ENCODE results near the gene CLCN4.
A peak's percentile ranks its signal among the peaks of the same experiment; 100 is the strongest.

Gene CLCN4

DNA sequence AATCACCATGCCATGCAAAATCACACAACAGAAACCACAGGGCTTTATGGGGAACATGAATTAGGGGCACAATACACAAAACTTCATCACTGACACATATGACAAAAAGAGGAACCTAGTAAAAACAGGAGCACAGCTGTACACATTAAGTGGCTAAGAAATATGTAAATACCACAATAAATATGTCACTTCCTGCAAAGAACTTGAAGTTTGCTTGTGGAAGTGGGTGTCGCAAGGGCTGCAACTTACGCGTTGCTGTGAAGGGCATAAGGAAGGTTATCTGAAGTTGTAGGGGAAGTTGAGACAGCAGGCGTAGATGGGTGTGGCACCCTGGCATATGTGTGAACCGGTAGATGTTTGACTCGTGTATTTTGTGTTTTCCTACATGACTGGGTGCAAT is 42.4 kb downstream of the CLCN4 start:
- DNase-seq = peak; percentile 6 to 68

DNA sequence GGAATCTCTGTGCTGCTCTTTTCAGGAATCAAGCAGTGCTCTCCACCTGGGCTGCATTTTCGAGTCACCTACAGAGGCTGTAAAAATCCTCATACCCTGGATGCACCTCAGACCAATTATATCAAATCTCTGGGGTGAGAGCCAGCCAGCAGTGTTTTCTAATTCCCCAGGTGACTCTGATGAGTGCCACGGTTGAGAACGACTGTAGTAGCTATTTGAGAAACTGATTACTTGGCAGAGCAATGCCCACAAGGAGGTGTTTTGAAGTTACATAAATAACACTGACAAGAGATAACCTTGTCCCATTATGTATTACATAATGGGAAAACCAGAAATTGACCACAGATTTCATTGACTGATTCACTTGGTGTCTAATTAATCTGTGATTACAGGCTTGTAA is 46.8 kb downstream of the CLCN4 start:
- no peak for DNase-seq

- DNase-seq = no peak
Observed at GRCh38 chrX:10206317-10206716, 49.5 kb downstream of the CLCN4 start.

- no peak for DNase-seq
Observed at GRCh38 chrX:10208281-10208856, 51.6 kb downstream of the CLCN4 start.

DNA sequence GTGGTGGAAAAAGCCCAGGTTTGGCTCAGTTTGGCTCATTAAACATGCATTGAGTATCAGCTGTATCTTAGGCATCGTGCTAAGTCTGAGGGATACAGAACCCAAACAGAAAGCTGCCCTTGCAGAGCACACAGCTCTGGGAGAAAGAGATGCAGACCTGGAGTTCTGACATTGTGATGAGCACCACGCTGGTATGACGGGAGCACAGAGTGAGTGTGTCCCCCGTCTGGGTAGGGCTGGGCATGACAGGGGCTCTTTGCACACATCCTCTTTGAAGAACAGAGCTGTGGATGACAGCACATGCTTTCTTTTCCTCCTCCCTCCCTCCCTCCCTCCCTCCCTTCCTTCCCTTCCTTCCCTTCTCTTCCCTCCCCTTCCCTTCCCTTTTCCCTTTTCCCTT is 52.2 kb downstream of the CLCN4 start:
- DNase-seq = no peak

GRCh38 chrX:10212395-10212794 is 55.6 kb downstream of the CLCN4 start:
- DNase-seq = no peak

DNA sequence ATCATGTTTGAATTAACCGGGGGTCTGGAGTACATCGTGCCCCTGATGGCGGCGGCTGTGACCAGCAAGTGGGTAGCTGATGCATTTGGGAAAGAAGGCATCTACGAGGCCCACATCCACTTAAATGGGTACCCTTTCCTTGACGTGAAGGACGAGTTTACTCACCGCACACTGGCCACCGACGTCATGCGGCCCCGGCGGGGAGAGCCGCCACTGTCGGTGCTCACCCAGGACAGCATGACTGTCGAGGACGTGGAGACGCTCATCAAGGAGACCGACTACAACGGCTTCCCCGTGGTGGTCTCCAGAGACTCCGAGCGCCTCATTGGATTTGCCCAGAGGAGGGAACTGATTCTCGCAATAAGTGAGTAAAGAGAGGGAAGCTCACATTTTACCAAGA is 56.9 kb downstream of the CLCN4 start:
- DNase-seq = no peak

DNA sequence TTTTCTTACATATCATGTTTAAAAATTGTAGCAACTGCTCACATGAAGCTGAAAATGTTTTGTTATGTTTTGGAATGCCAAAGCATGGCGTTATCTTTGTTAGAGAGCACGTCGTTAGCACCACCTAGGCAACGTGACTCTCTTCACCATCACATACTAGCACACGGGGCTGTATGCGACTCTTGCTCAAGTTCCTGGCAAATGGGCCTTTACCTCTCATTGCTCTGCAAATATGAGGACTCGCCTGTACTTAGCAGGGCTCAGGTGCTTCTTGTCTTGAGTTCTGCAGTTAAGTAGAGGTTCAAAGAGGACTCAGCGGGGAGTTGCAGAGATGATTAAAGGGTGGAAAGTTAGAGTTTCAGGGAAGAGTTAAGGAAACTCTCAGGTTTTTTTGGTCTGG is 59.4 kb downstream of the CLCN4 start:
- DNase-seq = no peak

- no peak for DNase-seq
Observed at GRCh38 chrX:10217198-10217597, 60.4 kb downstream of the CLCN4 start.

GRCh38 chrX:10221651-10222050 is 64.9 kb downstream of the CLCN4 start:
- no peak for DNase-seq

- DNase-seq = no peak
Observed at GRCh38 chrX:10223276-10223675, 66.5 kb downstream of the CLCN4 start.

DNA sequence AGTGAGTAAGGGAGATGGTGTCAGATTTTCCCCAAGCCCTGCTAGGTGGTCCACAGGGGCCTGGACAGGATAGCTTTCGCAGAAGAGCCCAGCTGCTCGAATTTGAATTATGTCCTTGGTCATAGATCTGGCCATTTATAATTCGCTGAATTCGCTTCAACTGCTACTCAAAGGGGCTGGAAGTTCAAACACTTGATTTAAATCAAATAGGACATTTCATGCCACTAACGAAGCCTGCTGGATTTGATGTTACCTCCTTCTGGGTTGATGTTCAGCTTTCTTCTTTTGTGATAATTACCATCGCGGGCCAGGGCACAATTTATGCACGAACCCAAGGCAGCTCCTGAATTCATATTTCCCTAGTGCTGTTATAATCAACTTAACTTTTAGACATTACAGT is 67.0 kb downstream of the CLCN4 start:
- no peak for DNase-seq

- no peak for DNase-seq
Observed at GRCh38 chrX:10230222-10230621, 73.4 kb downstream of the CLCN4 start.

DNA sequence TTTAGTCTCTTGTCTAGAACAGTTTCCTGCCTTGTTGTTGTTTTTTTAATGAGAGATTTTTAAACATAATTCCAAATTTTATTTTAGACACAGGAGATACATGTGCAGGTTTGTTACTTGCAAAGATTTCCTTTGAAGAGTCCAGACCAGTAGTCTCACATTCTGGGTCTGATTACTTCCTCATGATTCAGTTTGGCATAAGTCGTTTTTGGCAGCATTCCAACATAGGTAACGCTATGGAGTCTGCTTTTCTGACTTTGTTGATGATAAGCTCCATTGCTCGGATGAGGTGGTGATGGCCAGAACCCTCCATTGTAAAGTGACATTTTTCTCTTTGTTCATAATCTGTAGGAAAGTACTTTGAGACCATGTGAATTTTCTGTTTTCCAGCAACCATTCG is 74.7 kb downstream of the CLCN4 start:
- no peak for DNase-seq

GRCh38 chrX:10233173-10233572 is 76.4 kb downstream of the CLCN4 start:
- DNase-seq = no peak

GRCh38 chrX:10233696-10234095 is 76.9 kb downstream of the CLCN4 start:
- DNase-seq = no peak

GRCh38 chrX:10235851-10236250 is 79.1 kb downstream of the CLCN4 start:
- no peak for DNase-seq

DNA sequence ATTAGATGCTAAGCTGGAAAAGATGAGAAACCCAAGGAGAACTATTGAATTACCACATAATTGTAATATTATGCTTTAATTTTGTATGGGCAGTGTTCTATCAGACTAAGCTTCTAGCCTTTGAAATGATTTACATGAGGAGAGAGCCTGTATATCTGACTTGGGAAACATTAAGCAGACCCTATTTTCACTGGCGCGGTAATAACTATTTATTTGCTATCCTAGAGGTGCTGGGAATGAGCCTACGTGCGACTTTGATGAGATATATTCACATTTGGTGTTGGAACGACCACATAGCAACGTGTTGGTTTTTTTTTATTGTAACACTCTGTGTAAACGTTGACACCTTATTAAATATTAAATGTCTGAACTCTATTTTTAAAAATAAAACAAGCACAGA is 80.5 kb downstream of the CLCN4 start:
- no peak for DNase-seq

- no peak for DNase-seq
Observed at GRCh38 chrX:10239611-10240064, 82.9 kb downstream of the CLCN4 start.

DNA sequence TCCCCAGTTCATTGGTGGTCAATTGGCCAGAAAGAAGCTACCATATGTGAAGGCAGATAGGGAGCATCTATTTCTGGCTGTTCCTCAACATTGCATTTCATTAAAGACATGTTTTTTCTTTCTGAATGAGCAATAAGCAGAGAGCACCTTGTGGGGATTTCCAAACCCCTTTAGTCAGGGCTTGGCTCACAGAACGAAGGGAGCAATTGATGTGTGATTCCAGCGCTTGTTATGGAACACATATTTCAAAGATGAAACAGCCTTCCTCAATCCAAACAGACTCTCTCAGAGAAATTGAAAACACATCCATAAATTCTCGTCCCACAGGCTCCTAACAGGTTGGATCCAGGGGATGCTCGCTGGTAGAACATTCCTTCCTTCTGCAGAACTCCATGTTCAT is 84.1 kb downstream of the CLCN4 start:
- no peak for DNase-seq

DNA sequence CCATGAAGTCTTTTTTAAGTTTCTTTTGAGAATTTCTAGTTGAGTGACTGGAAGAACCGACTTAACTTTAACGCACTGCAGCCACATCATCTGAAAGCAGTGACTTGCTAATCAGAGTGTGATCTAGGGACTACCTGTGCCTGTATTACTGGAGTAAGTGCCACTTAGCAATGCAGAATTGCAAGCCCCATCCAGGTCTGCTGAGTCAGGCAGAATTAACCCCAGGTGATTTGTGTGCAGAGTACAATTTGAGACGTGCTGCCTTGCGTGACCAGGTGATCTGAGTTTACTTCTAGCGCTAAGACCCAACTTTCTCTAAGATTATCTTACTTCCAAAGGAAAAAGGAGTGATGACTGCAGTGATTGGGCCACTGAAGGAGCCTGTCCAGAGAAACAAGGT is 85.3 kb downstream of the CLCN4 start:
- DNase-seq = no peak

DNA sequence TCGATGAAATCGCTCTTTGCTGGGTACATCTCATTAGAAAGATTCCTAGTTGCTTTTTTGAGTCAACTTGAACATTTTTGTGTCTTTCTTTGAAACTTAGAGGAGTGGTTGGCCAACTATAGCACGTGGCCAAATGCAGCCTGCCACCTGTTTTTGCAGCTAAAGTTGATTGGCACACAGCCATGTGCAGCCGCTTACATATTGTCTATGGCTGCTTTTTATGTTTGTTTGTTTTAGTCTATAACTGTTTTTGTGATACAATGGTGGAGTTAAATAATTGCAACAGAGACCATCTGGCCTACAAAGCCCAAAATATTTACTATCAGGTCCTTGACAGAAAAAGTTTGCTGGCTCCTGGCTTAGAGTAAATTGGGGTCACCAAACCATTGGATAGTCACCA is 86.3 kb downstream of the CLCN4 start:
- no peak for DNase-seq

- no peak for DNase-seq
Observed at GRCh38 chrX:10244915-10245622, 88.3 kb downstream of the CLCN4 start.

DNA sequence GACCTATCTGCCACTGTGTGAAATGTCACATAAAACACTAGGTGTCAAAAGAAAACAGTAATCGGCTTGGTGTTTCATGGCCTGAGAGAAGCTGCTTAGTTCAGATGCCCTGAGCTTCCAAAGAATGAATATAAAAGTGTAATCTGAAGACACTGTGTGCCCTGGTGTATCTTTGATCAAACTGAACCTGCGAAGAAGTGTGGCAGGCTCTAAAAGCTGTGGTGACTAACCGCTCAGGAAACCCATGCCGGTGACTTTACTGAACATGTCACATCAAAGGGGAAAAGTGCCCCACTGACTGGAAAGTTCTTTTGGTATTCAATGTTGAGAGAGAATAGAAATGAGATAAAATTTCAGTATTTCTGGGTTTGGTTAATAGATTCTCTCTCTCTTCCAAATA is 89.1 kb downstream of the CLCN4 start:
- no peak for DNase-seq

- no peak for DNase-seq
Observed at GRCh38 chrX:10246297-10246696, 89.5 kb downstream of the CLCN4 start.
